ENCODE results near the gene ANKRD36C.
"Not testable (repeated sequence)": the region's sequence is repeated elsewhere in the genome, so short reads cannot be mapped to it uniquely, and the experiment has no call there.

ANKRD36C gene

DNA sequence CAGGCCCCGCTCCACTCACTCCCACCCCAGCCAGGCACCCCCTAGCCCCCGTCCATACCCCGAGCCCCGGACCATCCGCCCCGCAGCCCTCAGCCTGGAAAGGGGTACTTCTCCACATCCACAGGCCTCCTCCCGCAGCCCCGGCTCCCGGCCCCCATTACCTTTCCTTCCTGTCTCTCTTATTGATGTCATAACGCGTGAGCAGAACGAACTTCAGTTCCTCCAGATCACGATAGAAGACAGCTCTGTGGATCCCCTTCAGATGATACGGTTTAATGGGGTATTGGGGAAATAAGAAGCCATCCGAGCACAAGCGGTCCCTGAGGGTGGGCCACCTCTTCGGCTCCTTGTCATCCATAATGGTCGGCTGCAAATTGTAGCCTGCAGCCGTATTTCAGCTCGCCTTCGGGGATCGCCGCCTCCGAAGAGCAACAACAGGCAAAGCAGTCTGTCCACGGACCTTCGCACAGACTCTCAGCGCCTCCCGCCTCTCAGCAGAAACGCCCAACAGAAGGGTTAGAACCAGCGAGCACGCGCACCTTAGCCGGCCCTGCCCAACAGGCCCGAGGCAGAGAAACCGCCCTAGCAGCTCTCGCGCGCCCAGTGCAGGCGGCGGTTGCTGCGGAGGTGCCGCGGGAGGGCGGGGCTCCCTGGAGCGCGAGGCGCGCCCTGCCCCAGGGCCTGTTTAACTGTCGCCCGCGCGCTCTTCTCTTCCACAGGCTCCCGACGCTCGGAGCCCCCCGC is at the start of gene ANKRD36C:
Gene ANKRD36C, minus strand, starts transcription at position 474 of the 744 bp plus-strand sequence. Its CDS starts 116 bp downstream, at position 358.
- DNase-seq (ENCODE audit: low read depth): peak; percentile 11

DNA sequence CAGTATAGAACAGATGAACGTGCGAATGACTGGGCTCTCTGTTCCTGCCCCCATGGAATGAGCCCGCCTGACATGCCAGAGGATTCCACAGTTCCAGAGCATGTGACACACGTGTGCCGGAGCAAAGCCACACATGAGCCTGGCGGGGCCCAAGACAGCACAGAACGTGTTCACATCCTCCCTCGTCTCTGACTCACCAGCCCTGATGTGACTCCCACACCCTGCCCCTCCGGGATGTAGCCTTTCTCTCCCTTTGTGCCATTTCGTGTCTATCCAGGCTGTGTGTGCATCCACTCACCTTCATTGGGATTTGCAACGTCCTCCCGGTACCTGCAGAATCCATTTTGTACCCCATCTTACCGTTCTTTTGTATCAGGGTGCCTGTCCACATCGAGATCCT is 43.9 kb upstream of the ANKRD36C start:
- not testable (repeated sequence) for DNase-seq (ENCODE audit: low read depth)

DNA sequence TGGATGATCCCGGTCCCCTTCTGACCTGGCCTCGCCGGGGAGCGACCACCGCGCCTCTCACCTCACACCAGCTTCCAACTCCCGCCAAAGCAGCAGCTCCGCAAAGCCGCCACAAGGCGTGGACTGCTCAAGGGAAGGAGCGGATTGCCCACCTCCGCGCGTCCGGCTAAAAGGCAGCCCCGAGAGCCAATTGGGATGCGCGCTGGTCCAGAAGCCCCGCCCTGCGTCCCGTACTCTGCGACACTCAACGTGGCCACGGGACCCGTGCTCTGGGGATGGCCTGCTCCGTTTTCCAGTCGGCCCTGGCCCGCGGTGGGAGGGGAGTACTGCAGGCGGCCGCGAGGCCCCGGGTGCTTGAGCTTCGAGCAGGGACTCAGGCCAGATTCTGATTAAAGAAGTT is 43.2 kb upstream of the ANKRD36C start, which contains the start of gene GPAT2:
Gene GPAT2, minus strand, starts transcription at position 125 of the 400 bp plus-strand sequence. CDS start 2,557 bp downstream, outside the sequence.
- not testable (repeated sequence) for DNase-seq (ENCODE audit: low read depth)

DNA sequence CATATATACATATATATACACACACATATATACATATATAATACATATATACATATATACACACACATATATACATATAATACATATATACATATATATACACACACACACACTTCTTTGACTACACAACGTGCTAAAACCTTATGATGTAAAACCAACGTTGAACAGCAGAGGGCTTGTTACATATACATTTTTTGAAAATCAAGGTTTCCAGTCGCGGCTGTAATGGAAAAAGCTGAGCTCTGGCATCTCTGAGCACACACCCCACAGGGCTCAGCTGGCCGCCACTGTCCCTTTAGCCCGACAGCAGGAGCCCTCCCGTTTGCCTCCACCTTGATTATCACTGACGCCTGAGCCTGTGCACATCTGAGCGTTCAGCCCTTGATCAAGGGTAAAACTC is 42.4 kb upstream of the ANKRD36C start:
- DNase-seq (ENCODE audit: low read depth): not testable (repeated sequence)

DNA sequence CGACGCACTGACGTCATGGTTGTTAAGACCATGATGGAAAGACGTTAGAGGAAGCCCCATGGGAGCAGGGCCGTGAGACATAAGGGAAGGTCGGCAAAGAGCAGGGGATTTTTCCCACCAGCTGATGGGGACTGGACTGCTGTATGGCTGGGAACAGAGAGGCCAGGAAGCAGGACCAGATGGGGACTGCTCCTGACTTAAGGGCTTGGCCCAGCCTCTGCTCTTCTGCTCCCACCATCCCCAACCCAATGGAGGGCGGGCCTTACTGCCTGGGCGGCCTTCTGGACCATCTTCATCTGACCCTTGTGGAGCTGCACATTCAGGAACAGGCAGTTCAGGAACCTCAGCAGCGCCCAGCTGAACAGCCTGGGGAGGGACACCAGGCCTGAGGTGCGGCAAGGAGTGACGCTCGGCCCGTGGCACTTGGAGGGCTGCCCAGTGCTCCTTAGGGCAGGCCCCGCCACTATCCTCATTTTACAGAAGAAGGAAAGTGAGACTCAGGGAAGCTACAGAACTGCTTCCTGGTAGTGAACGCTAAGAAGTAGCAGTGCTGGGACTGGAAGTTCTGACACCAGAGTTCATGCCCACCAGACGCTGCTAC is 36.2 kb upstream of the ANKRD36C start:
- DNase-seq (ENCODE audit: low read depth): not testable (repeated sequence)

GRCh38 chr2:96025755-96026154 is 34.1 kb upstream of the ANKRD36C start:
- DNase-seq (ENCODE audit: low read depth): not testable (repeated sequence)

GRCh38 chr2:96025194-96025492 is 33.5 kb upstream of the ANKRD36C start:
- DNase-seq (ENCODE audit: low read depth): no peak

DNA sequence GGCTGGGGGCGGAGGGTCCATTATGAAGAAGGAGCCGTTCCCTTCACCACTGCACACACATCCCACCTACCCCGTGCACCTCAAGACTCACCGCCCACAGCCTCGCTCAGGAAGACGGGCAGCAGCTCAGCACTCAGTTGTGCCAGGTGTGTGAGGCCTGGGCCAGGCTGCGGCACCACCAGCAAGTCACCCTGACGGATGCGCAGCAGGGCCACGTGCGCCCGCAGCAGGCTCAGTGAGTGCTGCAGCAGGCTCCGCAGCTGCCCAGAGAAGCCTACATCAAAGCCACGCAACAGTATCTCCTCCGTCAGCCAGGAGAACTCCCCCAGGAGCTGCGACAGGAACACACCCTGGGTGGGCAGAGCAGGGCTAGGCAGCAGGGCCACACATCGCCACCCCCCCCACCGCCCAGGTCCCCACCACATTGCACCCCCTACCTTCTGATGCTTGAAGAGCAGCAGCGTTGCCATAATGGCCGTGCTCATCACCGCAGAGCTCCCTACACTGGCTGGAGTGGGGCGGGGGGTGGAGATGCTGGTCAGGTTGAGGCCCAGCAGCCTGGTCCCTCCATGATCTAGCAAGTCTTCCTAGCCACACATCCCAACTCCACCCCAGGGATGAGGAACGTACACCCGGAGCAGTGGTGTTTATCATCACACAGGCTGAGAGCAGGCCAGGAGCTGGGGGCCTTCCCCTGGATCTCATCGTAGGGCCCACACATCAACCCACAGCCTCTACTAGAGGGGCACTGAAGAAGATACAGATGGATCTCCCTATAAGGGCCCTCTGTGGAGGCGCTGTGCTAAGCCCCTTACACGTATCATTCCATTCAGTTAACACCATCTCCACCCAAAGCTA is 32.9 kb upstream of the ANKRD36C start:
- DNase-seq (ENCODE audit: low read depth): no peak

DNA sequence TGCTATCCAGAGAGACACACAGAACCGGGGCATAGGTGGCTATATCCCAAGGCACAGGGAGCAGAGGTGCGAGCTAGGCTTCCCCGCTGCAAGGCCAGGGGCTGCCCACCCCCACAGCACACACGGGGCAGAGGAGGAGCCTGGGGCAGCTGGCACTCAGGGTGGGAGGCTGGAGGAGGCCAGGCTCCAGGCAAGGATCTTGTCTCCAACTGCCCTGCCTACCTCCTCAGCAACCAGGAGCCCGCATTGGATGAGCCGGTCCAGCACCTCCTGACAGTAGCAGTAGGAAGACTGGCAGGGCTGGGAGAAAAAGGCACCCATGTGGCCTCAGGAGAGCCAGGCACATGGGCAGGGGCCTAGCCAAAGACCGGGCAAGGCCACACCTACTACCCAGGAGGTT is 32.1 kb upstream of the ANKRD36C start:
- DNase-seq (ENCODE audit: low read depth): not testable (repeated sequence)

GRCh38 chr2:96022701-96023447 is 31.2 kb upstream of the ANKRD36C start:
- peak; percentile 69 for DNase-seq (ENCODE audit: low read depth)

- DNase-seq (ENCODE audit: low read depth): not testable (repeated sequence)
Observed at GRCh38 chr2:96022126-96022525, 30.5 kb upstream of the ANKRD36C start.

GRCh38 chr2:96021142-96021541 is 29.5 kb upstream of the ANKRD36C start:
- not testable (repeated sequence) for DNase-seq (ENCODE audit: low read depth)

DNA sequence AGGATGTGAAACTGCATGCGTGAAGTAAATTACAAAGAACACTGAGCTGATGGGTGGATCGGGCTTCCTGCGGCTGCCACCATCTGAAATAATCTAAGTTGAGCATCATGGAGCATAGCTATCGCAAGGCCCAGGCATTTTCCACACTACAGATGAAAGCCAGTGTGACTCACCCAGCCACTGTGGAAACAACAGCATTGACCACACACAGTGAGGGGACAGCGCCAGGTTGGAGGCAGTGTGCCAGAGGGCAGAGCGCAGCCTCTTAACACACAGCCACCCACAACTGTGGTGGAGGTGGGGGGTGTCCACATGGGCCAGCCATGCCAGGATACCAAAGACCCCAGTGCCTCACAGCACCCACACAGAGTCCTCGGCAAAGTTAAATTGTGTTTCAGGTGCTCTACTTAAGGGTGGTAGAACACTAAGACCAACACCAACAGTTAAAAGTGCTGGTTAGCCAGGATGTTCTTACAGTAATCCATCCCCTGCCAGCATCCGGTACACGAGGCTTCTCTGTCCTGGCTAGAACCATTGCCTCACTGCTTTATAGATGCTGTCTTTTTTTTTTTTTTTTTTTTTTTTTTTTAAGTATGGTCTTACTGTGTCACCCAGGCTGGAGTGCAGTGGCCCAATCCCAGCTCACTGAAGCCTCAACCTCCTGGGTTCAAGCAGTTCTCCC is 28.4 kb upstream of the ANKRD36C start:
- not testable (repeated sequence) for DNase-seq (ENCODE audit: low read depth)

- DNase-seq (ENCODE audit: low read depth): not testable (repeated sequence)
Observed at GRCh38 chr2:96016321-96016720, 24.7 kb upstream of the ANKRD36C start.

- not testable (repeated sequence) for DNase-seq (ENCODE audit: low read depth)
Observed at GRCh38 chr2:96012792-96013264, 21.2 kb upstream of the ANKRD36C start.

DNA sequence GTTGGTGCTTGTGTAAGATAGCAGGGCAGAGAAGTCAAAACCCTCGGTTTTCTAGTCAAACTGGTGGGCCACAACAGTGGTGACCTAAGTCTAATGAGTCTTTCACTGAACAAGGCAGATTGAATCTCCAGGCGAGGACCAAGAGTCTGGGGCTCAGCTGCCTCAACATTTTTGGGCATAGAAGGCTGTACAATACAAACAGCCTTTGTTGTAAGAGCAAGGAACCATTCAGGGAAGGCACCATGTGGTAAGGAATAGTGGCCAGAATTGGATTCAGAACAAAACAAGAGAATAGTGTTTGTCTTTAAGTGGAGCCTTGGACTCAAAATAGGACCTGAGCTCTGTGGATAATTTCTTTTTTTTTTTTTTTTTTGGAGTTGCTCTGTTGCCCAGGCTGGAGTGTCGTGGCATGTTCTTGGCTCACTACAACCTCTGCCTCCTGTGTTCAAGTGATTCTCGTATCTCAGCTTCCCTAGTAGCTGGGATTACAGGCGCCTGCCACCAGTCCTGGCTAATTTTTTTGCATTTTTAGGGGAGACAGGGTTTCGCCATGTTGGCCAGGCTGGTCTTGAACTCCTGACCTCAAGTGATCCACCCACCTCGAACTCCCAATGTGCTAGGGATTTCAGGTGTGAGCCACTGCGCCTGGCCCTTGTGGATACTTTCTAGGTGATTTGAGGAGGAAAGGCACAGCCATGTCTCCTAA is 20.6 kb upstream of the ANKRD36C start:
- DNase-seq (ENCODE audit: low read depth): not testable (repeated sequence)

DNA sequence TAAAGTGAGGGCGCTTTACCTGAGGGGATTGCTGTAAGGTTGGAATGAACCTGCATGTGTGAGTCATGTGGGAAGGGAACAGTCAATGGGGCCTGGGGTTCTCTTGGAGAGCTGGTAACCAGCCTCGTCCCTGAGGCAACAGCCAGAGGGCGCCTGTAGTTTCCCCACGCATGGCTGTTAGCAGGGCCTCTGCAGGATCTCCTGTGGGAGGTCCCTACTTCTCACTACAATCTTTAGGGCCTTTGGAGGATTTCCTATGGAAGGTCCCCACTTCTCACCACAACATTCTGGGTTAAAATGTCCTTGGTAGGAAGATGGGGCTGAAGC is 19.5 kb upstream of the ANKRD36C start:
- DNase-seq (ENCODE audit: low read depth): not testable (repeated sequence)

DNA sequence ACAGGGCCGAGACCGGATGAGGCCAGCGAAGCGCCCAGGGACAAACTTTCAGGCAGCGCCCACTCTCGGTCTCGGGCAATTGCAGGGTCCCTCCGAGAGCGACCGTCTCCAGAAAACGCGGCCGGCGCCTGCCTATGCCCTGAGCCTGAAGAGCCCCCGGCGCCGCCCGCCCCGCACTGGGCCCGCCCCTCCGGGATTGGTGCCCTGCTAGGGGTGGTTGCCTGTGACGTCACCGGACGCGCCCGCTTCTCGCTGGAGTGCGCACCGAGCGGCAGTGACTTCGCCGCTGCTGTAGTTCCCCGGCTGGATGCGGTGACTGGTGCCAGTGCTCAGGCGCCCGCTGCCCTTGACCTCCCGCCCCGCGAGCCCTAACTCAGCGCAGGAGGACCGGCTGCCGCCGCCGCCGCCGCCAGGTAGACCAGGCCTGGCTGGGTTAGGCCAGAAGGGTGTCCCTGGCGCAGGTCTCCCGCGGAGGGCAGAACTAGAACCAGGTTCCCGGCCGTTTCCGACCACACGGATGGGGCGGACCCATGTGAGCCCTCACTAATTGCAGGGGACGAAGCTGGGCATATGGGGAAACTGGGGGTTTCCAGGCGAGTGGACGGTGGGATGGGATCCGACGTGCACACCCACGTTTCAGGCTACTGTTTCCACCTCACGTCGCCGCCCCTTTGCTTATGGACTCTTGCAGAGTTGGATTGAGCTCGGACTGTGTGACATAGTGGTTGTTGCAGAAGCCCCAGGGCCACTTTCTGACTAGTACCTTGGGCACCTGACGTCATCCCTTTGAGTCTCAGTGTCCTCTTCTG is 18.9 kb upstream of the ANKRD36C start:
- DNase-seq (ENCODE audit: low read depth): peak; percentile 97

DNA sequence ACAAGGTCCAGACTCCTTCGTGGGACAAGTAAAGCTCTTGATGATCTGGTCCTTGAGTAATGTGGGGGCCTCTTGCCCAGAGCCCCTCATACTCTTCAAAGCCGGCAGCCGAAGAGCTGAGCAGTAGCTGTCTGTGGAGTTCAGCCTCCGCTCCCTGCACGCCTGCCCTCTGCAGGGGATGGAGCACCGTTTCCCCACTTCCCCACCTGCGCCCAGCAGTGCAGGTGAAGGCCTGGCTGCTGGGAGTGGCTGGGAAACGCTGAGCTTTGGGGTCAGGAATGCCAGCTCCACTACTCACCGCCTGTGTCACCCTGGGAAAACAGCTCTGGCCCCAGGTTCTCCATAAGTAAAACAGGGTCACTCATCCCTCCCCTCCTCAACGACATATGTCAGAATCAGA is 18.2 kb upstream of the ANKRD36C start:
- not testable (repeated sequence) for DNase-seq (ENCODE audit: low read depth)

DNA sequence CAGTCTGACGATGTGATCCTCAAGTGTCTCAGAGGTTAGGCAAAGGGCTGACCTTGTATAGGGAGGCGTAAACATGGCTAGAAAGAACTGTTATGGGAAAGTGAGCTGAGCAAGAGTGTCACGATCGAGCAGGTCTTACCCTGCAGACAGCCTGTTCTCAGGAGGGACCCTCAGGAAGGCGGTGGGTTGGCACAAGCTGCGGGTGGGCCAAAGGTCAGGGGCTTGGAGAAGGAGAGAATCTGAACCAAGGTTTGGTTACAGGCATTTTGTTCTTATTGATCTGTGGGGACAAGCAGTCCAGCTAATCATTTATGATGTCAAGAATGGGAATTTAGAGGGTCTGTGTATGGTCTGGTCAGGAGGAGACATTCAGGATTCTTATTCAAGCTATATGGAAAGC is 16.4 kb upstream of the ANKRD36C start:
- DNase-seq (ENCODE audit: low read depth): not testable (repeated sequence)
